HepG2 (cell line): ENCODE data around the gene LIPC. TPM values are rescaled to one million over a fixed set of nuclear protein-coding genes. Genes with fewer than 3 reads are reported as not detected.

Experiments used
- ATAC-seq: fragments of 200-7000 bp; cut with Tn5 transposase; 3 replicates; pipeline ENCODE4 v1.9.1; 2020; ENCODE audit warnings: mild to moderate bottlenecking, moderate library complexity
- BruUV-seq: library from RNA; stranded (reverse); fragments of 400-500 nt; replicated peaks from 2 replicates; lab custom pipeline; 2021; lab: Mats Ljungman, UMichigan
- CTCF ChIA-PET: fragments of 300-600 bp; formaldehyde crosslinking; extraction: SDS; loops from one replicate; lab custom pipeline; 2021; ENCODE audit warnings: low total read pairs, inconsistent platforms, low intra/inter-chr PET ratio; lab: Yijun Ruan, JAX
- POLR2A ChIA-PET: fragments of 350-600 bp; sonication (Branson Sonifier 250); formaldehyde crosslinking; loops from one replicate; lab custom pipeline; 2020; ENCODE audit warnings: antibody characterized with exemption, inconsistent platforms; lab: Yijun Ruan, JAX
- DNase-seq: peaks from one replicate; pipeline ENCODE4 v3.0.0-alpha.2; 2015; ENCODE audit warnings: low spot score
- FAIRE-seq: peaks from 3 replicates; lab custom pipeline; 2011; peaks lifted over from hg19 to GRCh38; lab: Jason Lieb, UNC
- H2AFZ ChIP-seq: one replicate; pipeline ENCODE4 v1.6.1; 2011; ENCODE audit warnings: low read length, inconsistent platforms
- H3K27ac ChIP-seq: fragments of 300-600 bp; 3 replicates; pipeline ENCODE4 v1.8.0; 2011; ENCODE audit warnings: mixed run types, mild to moderate bottlenecking, mixed read lengths, low read length, inconsistent platforms; ENCODE audit not compliant: insufficient read depth; ENCODE audit errors: extremely low read length
- H3K27me3 ChIP-seq, 2 experiments: fragments of 200-600 bp in 1 of 2; 2 replicates in 1 of 2; 3 replicates in 1 of 2; pipeline versions ENCODE4 v1.6.0 to v1.8.0; 2011; ENCODE audit warnings: low read length in 2 of 2, mild to moderate bottlenecking in 2 of 2, moderate library complexity in 2 of 2, inconsistent platforms in 1 of 2; ENCODE audit not compliant: insufficient read depth in 2 of 2, control insufficient read depth in 1 of 2
- H3K36me3 ChIP-seq, 2 experiments: fragments of 200-600 bp in 1 of 2; replicated peaks in 1 of 2; 2 replicates in 1 of 2; 3 replicates in 1 of 2; pipeline versions ENCODE4 v1.5.1 to v1.8.0; 2011; ENCODE audit warnings: low read length in 2 of 2, inconsistent platforms in 1 of 2; ENCODE audit not compliant: insufficient read depth in 2 of 2, control insufficient read depth in 1 of 2
- H3K4me1 ChIP-seq: 2 replicates; pipeline ENCODE4 v1.5.1; 2012; ENCODE audit warnings: low read length, inconsistent platforms; ENCODE audit not compliant: insufficient read depth
- H3K4me2 ChIP-seq: 2 replicates; pipeline ENCODE4 v1.6.0; 2011; ENCODE audit warnings: low read depth, low read length, inconsistent platforms
- H3K4me3 ChIP-seq, 3 experiments: fragments of 200-600 bp in 1 of 3; sonication (generic), shearing (Covaris generic) in 1 of 3; replicated peaks in 1 of 3; 2 replicates each; pipeline ENCODE4 v1.5.1; 2011 to 2016; ENCODE audit warnings: low read length in 3 of 3, inconsistent platforms in 2 of 3, low read depth in 2 of 3, mild to moderate bottlenecking in 2 of 3, control low read depth in 1 of 3, mixed read lengths in 1 of 3; ENCODE audit not compliant: insufficient read depth in 1 of 3
- H3K79me2 ChIP-seq: one replicate; pipeline ENCODE4 v1.6.1; 2011; ENCODE audit warnings: low read length, inconsistent platforms; ENCODE audit not compliant: insufficient read depth
- H3K9ac ChIP-seq: 2 replicates; pipeline ENCODE4 v1.6.0; 2011; ENCODE audit warnings: mild to moderate bottlenecking, low read depth, low read length, inconsistent platforms; ENCODE audit not compliant: insufficient read depth
- H3K9me3 ChIP-seq: 2 replicates; pipeline ENCODE4 v1.5.1; 2012; ENCODE audit warnings: mild to moderate bottlenecking, low read length
- H4K20me1 ChIP-seq: 2 replicates; pipeline ENCODE4 v1.6.0; 2011; ENCODE audit warnings: inconsistent platforms, mild to moderate bottlenecking, low read length, moderate library complexity; ENCODE audit not compliant: insufficient read depth
- CENPT ChIP-seq: sonication (generic); formaldehyde crosslinking; IDR thresholded peaks from 2 replicates; pipeline ENCODE4 v1.8.0; 2022; ENCODE audit warnings: low read depth, mild to moderate bottlenecking, moderate library complexity, missing genetic modification reagents
- IKZF4 ChIP-seq: sonication (generic); formaldehyde crosslinking; IDR thresholded peaks from 2 replicates; pipeline ENCODE4 v1.5.1; 2020; ENCODE audit warnings: borderline replicate concordance, mild to moderate bottlenecking, low read depth, missing genetic modification reagents; ENCODE audit errors: not compliant biosample characterization
- ISL2 ChIP-seq: sonication (generic); formaldehyde crosslinking; IDR thresholded peaks from 2 replicates; pipeline ENCODE4 v1.5.0; 2020; ENCODE audit warnings: missing genetic modification reagents
- TBX3 ChIP-seq: fragments of 450-650 bp; IDR thresholded peaks from 2 replicates; pipeline ENCODE4 v1.6.1; 2017; ENCODE audit warnings: antibody characterized with exemption, mild to moderate bottlenecking, inconsistent platforms, borderline replicate concordance
- ZNF17 ChIP-seq: sonication (generic); formaldehyde crosslinking; IDR thresholded peaks from 2 replicates; pipeline ENCODE4 v1.5.0; 2020; ENCODE audit warnings: mild to moderate bottlenecking, missing genetic modification reagents
- ZNF468 ChIP-seq: sonication (generic); formaldehyde crosslinking; IDR thresholded peaks from 2 replicates; pipeline ENCODE4 v1.8.0; 2022; ENCODE audit warnings: mild to moderate bottlenecking, moderate library complexity, missing genetic modification reagents
- WGBS: methylation state at CpG from one replicate; pipeline ENCODE4 v1.1.6; 2017; ENCODE audit warnings: low lambda C conversion rate; 5-methylcytosine and 5-hydroxymethylcytosine counted together
- in situ Hi-C: cut with HindIII; loops from 2 replicates; pipeline ENCODE4 v1.10.0; 2017; ENCODE audit warnings: low pct_unique_long_range_greater_than_20kb; ENCODE audit not compliant: extremely low pct_ligation_motif_present
- intact Hi-C: fragments of 100-400 bp; cut with micrococcal nuclease; formaldehyde crosslinking; loops from one replicate; pipeline ENCODE4 v1.10.0; 2022; ENCODE audit not compliant: unreplicated experiment
- polyA plus RNA-seq, 8 experiments: library from polyadenylated mRNA; depleted of rRNA in 3 of 8; stranded (reverse) in 7 of 8; unstranded in 1 of 8; fragments of >200 nt; fragmentation: Illumina TruSeq in 4 of 8; extraction: Trizol in 4 of 8; gene quantifications; 2 replicates each; pipeline versions ENCODE4 v1.2.1 to v1.2.3, GENCODE V29; 2011 to 2016; ENCODE audit warnings: low read depth in 4 of 8, missing spikeins in 1 of 8, mixed read lengths in 1 of 8; ENCODE audit not compliant: insufficient read depth in 1 of 8
- total RNA-seq, 5 experiments: library from RNA; depleted of rRNA; stranded (reverse); fragments of >200 nt; fragmentation: Illumina TruSeq; extraction: Trizol; gene quantifications; 2 replicates each; pipeline ENCODE4 v1.2.3, GENCODE V29; 2016; ENCODE audit warnings: low read depth in 1 of 5
- TF ChIP-seq, protein P1 (sequence below): IDR thresholded peaks from 2 replicates; pipeline ENCODE4 v1.6.1; 2016; ENCODE audit warnings: missing genetic modification reagents, missing compliant biosample characterization
- TF ChIP-seq, protein P2 (sequence below): sonication (generic); formaldehyde crosslinking; IDR thresholded peaks from 2 replicates; pipeline ENCODE4 v1.5.0; 2020; ENCODE audit warnings: missing genetic modification reagents
- TF ChIP-seq, protein P3 (sequence below): sonication (generic); formaldehyde crosslinking; IDR thresholded peaks from 2 replicates; pipeline ENCODE4 v1.4.0; 2020; ENCODE audit warnings: mild to moderate bottlenecking, low read depth, missing genetic modification reagents

The LIPC gene
- total and polyA plus RNA-seq, 2 of the 13 experiments (the other 11 are each of a cell fraction or from before 2014, with no cell fraction given) = 26.0 to 38.0 TPM

DNA sequence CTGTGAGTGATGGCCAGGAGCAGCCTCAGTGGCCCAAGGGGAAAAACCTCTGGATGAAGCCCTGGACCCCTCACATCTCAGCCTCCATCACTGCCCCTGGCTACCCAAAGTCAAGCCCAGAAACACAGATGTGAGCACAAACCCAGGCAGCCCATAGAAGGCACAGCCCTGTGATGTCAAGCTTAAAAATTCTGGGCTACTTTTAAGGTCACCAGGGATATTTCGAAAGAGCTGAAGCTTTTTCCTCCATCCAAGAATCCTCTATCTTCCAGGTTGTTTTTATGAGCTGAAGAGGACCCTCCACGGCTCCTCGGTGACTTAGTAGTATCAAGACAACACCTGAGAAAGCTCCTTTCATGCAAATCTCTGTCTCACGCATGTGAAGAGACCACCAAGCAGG lies 11.5 kb downstream of the LIPC start:
- WGBS = 96% methylated on average over 4 of the region's 4 CpGs
- no peak for DNase-seq
- intact Hi-C loops = loop anchor here (5.0 kb wide), 1 partner anchor 34 kb away; no protein-coding TSS in a partner anchor
- no peak for ATAC-seq
- Histone ChIP-seq H3K27ac (no peak overlapping the region), H3K4me3 (no peak overlapping the region), H3K4me2 (no peak overlapping the region), H3K27me3 (no peaks in the 10 kb centered on the region), H4K20me1 (no peaks in the 10 kb centered on the region), H3K9me3 (no peaks in the 10 kb centered on the region), H3K36me3 (no peaks in the 10 kb centered on the region), H3K4me1 (peaks cover 81% of the 10 kb centered on the region), H3K9ac (no peak overlapping the region), H2AFZ (no peak overlapping the region)
- CTCF ChIA-PET = no interaction called here
- POLR2A ChIA-PET = interaction anchor here (1.9 kb wide), 1 partner anchor 25 kb away, joined by 12 read pairs; no protein-coding TSS in a partner anchor
- no peak for FAIRE-seq
- BruUV-seq = no TSS peak
- no peak for TF ChIP-seq CENPT (CRISPR knock-in tag)
- TF ChIP-seq ISL2 (CRISPR knock-in tag) = no peak
- TF ChIP-seq ZNF17 = no peak
- TF ChIP-seq IKZF4 (CRISPR knock-in tag) = no peak
- TF ChIP-seq ZNF468 (CRISPR knock-in tag) = no peak
- no peak for TF ChIP-seq TBX3
- TF ChIP-seq, protein P1, sequence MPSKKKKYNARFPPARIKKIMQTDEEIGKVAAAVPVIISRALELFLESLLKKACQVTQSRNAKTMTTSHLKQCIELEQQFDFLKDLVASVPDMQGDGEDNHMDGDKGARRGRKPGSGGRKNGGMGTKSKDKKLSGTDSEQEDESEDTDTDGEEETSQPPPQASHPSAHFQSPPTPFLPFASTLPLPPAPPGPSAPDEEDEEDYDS (CRISPR knock-in tag) = no peak
- TF ChIP-seq, protein P2, sequence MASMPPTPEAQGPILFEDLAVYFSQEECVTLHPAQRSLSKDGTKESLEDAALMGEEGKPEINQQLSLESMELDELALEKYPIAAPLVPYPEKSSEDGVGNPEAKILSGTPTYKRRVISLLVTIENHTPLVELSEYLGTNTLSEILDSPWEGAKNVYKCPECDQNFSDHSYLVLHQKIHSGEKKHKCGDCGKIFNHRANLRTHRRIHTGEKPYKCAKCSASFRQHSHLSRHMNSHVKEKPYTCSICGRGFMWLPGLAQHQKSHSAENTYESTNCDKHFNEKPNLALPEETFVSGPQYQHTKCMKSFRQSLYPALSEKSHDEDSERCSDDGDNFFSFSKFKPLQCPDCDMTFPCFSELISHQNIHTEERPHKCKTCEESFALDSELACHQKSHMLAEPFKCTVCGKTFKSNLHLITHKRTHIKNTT (CRISPR knock-in tag) = no peak
- TF ChIP-seq, protein P3, sequence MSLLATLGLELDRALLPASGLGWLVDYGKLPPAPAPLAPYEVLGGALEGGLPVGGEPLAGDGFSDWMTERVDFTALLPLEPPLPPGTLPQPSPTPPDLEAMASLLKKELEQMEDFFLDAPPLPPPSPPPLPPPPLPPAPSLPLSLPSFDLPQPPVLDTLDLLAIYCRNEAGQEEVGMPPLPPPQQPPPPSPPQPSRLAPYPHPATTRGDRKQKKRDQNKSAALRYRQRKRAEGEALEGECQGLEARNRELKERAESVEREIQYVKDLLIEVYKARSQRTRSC (CRISPR knock-in tag) = no peak
- TF ChIP-seq, all 625 proteins: peak for 0
- H3K79me2 ChIP-seq = peaks cover 5% of the 10 kb centered on the region
- in situ Hi-C loops = loop anchor here (5.0 kb wide), 2 partner anchors 34 to 109 kb away; no protein-coding TSS in a partner anchor
